ENCODE results near the gene VAMP8.

- TF ChIP-seq CTCF (IDR thresholded peaks at IDR 0.05) (no peak), POLR2AphosphoS5 (IDR thresholded peaks at IDR 0.05) (no peak)
These were observed 44.0 kb downstream of the VAMP8 start for GRCh38 chr2:85621338-85621737.

Measured in prostate gland (tissue), 2 donors.